GM18498 (cell line): ENCODE measurements around the gene TMEM217.

Experiments
- ATAC-seq: cut with Tn5 transposase; IDR thresholded peaks from one replicate; pipeline ENCODE4 v1.9.1; 2021; ENCODE audit warnings: mild to moderate bottlenecking, moderate library complexity; ENCODE audit not compliant: unreplicated experiment

The TMEM217 gene

GRCh38 chr6:37244430-37245310, 13.3 kb downstream of the TMEM217 start:
- ATAC-seq = no peak

GRCh38 chr6:37243816-37244370, 14.1 kb downstream of the TMEM217 start:
- ATAC-seq = no peak

- ATAC-seq = no peak
These were observed 14.7 kb downstream of the TMEM217 start for GRCh38 chr6:37243131-37243815.

- no peak for ATAC-seq
These were observed 15.4 kb downstream of the TMEM217 start for GRCh38 chr6:37242429-37243052.

- no peak for ATAC-seq
These were observed 16.0 kb downstream of the TMEM217 start for GRCh38 chr6:37241775-37242428.

- no peak for ATAC-seq
These were observed 16.8 kb downstream of the TMEM217 start for GRCh38 chr6:37241131-37241530.

- peak; percentile 56 for ATAC-seq
These were observed 17.8 kb downstream of the TMEM217 start for GRCh38 chr6:37239950-37240713.

GRCh38 chr6:37239526-37239925, 18.4 kb downstream of the TMEM217 start:
- ATAC-seq = no peak

- no peak for ATAC-seq
These were observed 19.6 kb downstream of the TMEM217 start for GRCh38 chr6:37238381-37238780.

- ATAC-seq = no peak
These were observed 20.2 kb downstream of the TMEM217 start for GRCh38 chr6:37237789-37238188.

GRCh38 chr6:37236921-37237320, 21.0 kb downstream of the TMEM217 start:
- ATAC-seq = no peak

- no peak for ATAC-seq
These were observed 24.4 kb downstream of the TMEM217 start for GRCh38 chr6:37233541-37233940.

GRCh38 chr6:37232430-37233017, 25.4 kb downstream of the TMEM217 start:
- ATAC-seq = no peak

GRCh38 chr6:37230104-37230503, 27.8 kb downstream of the TMEM217 start:
- no peak for ATAC-seq

- no peak for ATAC-seq
These were observed 32.4 kb downstream of the TMEM217 start for GRCh38 chr6:37225350-37226169.

GRCh38 chr6:37222992-37223391, 35.0 kb downstream of the TMEM217 start:
- no peak for ATAC-seq

GRCh38 chr6:37222125-37222967, 35.6 kb downstream of the TMEM217 start:
- ATAC-seq = peak; percentile 87

- peak; percentile 6 for ATAC-seq
These were observed 36.3 kb downstream of the TMEM217 start for GRCh38 chr6:37221585-37222124.
